Measurements from ENCODE around the gene PODXL2.

GRCh38 chr3:127698691-127699415 is 69.9 kb downstream of the PODXL2 start:
- TF ChIP-seq FOXM1 (IDR thresholded peaks at IDR 0.05; ENCODE audit: borderline replicate concordance), result no peak
- no peak for TF ChIP-seq BHLHE40 (IDR thresholded peaks at IDR 0.05; ENCODE audit: borderline replicate concordance)
- no peak for TF ChIP-seq ELF4 (IDR thresholded peaks at IDR 0.05)
- no peak for TF ChIP-seq ZNF384 (IDR thresholded peaks at IDR 0.05)
- no peak for TF ChIP-seq TARDBP (IDR thresholded peaks at IDR 0.05)
- no peak for TF ChIP-seq SP1 (IDR thresholded peaks at IDR 0.05)
- no peak for TF ChIP-seq LEF1 (IDR thresholded peaks at IDR 0.05; ENCODE audit: borderline replicate concordance)
- no peak for TF ChIP-seq FOXK2 (IDR thresholded peaks at IDR 0.05)
- no peak for TF ChIP-seq CTBP1 (IDR thresholded peaks at IDR 0.05; ENCODE audit: borderline replicate concordance)
- no peak for TF ChIP-seq SUZ12 (IDR thresholded peaks at IDR 0.05)
- TF ChIP-seq HDGF (IDR thresholded peaks at IDR 0.05; ENCODE audit: borderline replicate concordance), result no peak
